ENCODE data around the gene ASNSD1.

GRCh38 chr2:189684811-189685210 lies 23.6 kb downstream of the ASNSD1 start:
- TF ChIP-seq, protein P1, sequence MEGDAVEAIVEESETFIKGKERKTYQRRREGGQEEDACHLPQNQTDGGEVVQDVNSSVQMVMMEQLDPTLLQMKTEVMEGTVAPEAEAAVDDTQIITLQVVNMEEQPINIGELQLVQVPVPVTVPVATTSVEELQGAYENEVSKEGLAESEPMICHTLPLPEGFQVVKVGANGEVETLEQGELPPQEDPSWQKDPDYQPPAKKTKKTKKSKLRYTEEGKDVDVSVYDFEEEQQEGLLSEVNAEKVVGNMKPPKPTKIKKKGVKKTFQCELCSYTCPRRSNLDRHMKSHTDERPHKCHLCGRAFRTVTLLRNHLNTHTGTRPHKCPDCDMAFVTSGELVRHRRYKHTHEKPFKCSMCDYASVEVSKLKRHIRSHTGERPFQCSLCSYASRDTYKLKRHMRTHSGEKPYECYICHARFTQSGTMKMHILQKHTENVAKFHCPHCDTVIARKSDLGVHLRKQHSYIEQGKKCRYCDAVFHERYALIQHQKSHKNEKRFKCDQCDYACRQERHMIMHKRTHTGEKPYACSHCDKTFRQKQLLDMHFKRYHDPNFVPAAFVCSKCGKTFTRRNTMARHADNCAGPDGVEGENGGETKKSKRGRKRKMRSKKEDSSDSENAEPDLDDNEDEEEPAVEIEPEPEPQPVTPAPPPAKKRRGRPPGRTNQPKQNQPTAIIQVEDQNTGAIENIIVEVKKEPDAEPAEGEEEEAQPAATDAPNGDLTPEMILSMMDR (IDR thresholded peaks at IDR 0.05 in 4 of 5, conservative IDR thresholded peaks at IDR 0.05 in 1 of 5), result no peak
- TF ChIP-seq POLR2A (IDR thresholded peaks at IDR 0.05), result no peak
